Activated T-helper 17 cell treated with anti-CD3 and anti-CD28 coated beads, Interleukin-2, amount 50 U/mL, for 72 hours (primary cell): ENCODE results near the gene GALNT2. TPM values are rescaled to one million over a fixed set of nuclear protein-coding genes. Genes with fewer than 3 reads are reported as not detected.

Experiments
- ATAC-seq: fragments of 150-1000 bp; cut with Tn5 transposase; replicated peaks from 2 replicates; pipeline ENCODE4 v1.10.0; 2021; ENCODE audit warnings: mild to moderate bottlenecking, moderate library complexity
- H3K27ac Mint-ChIP-seq: one replicate; pipeline ENCODE4 v1.8.0; 2022; ENCODE audit warnings: mixed read lengths
- H3K27me3 Mint-ChIP-seq: one replicate; pipeline ENCODE4 v1.8.0; 2022; ENCODE audit warnings: mixed read lengths
- H3K36me3 Mint-ChIP-seq: one replicate; pipeline ENCODE4 v1.8.0; 2022; ENCODE audit warnings: low read depth, mild to moderate bottlenecking, mixed read lengths
- H3K4me1 Mint-ChIP-seq: one replicate; pipeline ENCODE4 v1.8.0; 2022; ENCODE audit warnings: mixed read lengths
- H3K4me3 Mint-ChIP-seq: one replicate; pipeline ENCODE4 v1.8.0; 2022; ENCODE audit warnings: mild to moderate bottlenecking, mixed read lengths
- H3K9me3 Mint-ChIP-seq: one replicate; pipeline ENCODE4 v1.8.0; 2022; ENCODE audit warnings: mixed read lengths
- total RNA-seq, 2 donors: library from RNA; stranded (reverse); gene quantifications; one replicate each; pipeline ENCODE4 v1.2.3, GENCODE V29; 2022

GALNT2 gene
- 10 to 100 TPM; 49.7 to 53.6 TPM for total RNA-seq

- H3K4me3 Mint-ChIP-seq: peak within 1 kb of the TSS; percentile 90
- H3K36me3 Mint-ChIP-seq: peaks cover 12% of the 10 kb centered on the region
- peak within 1 kb of the TSS; percentile 77 for H3K27ac Mint-ChIP-seq
- peak; percentile 90 for ATAC-seq
- peaks cover 3% of the 10 kb centered on the region for H3K9me3 Mint-ChIP-seq
- no peaks in the 10 kb centered on the region for H3K27me3 Mint-ChIP-seq
- peaks cover 23% of the 10 kb centered on the region for H3K4me1 Mint-ChIP-seq
These were observed at the start of gene GALNT2 for GRCh38 chr1:230066466-230067404. Gene GALNT2 (plus strand): TSS chr1:230067238. CDS start chr1:230067281, 43 bp downstream.

GRCh38 chr1:230020451-230020850, 46.6 kb upstream of the GALNT2 start:
- Mint-ChIP-seq H3K9me3 (peaks cover 6% of the 10 kb centered on the region), H3K27ac (no peak overlapping the region), H3K4me3 (no peak overlapping the region), H3K4me1 (no peaks in the 10 kb centered on the region), H3K36me3 (no peaks in the 10 kb centered on the region), H3K27me3 (peaks cover 12% of the 10 kb centered on the region)
- ATAC-seq: no peak

- ATAC-seq: no peak
- peaks cover 12% of the 10 kb centered on the region for H3K27me3 Mint-ChIP-seq
- peaks cover 11% of the 10 kb centered on the region for H3K9me3 Mint-ChIP-seq
- no peak overlapping the region for H3K4me3 Mint-ChIP-seq
- H3K4me1 Mint-ChIP-seq: no peaks in the 10 kb centered on the region
- no peak overlapping the region for H3K27ac Mint-ChIP-seq
- H3K36me3 Mint-ChIP-seq: no peaks in the 10 kb centered on the region
These were observed 44.2 kb upstream of the GALNT2 start for GRCh38 chr1:230022666-230023380.

- Mint-ChIP-seq H3K4me1 (peaks cover 4% of the 10 kb centered on the region), H3K9me3 (peaks cover 11% of the 10 kb centered on the region), H3K36me3 (no peaks in the 10 kb centered on the region), H3K4me3 (no peak overlapping the region), H3K27ac (no peak overlapping the region), H3K27me3 (peaks cover 5% of the 10 kb centered on the region)
- ATAC-seq: no peak
These were observed 41.4 kb upstream of the GALNT2 start for GRCh38 chr1:230025686-230026085.

- H3K9me3 Mint-ChIP-seq: peaks cover 11% of the 10 kb centered on the region
- peaks cover 5% of the 10 kb centered on the region for H3K27me3 Mint-ChIP-seq
- H3K27ac Mint-ChIP-seq: no peak overlapping the region
- H3K4me3 Mint-ChIP-seq: no peak overlapping the region
- H3K4me1 Mint-ChIP-seq: peaks cover 8% of the 10 kb centered on the region
- no peaks in the 10 kb centered on the region for H3K36me3 Mint-ChIP-seq
- ATAC-seq: no peak
These were observed 40.9 kb upstream of the GALNT2 start for GRCh38 chr1:230026139-230026538.

GRCh38 chr1:230026572-230026971, 40.5 kb upstream of the GALNT2 start:
- H3K27ac Mint-ChIP-seq: no peak overlapping the region
- H3K27me3 Mint-ChIP-seq: peaks cover 5% of the 10 kb centered on the region
- H3K4me3 Mint-ChIP-seq: no peak overlapping the region
- no peak for ATAC-seq
- peaks cover 10% of the 10 kb centered on the region for H3K4me1 Mint-ChIP-seq
- peaks cover 11% of the 10 kb centered on the region for H3K9me3 Mint-ChIP-seq
- no peaks in the 10 kb centered on the region for H3K36me3 Mint-ChIP-seq

- Mint-ChIP-seq H3K9me3 (peaks cover 11% of the 10 kb centered on the region), H3K4me3 (no peak overlapping the region), H3K27me3 (no peaks in the 10 kb centered on the region), H3K27ac (no peak overlapping the region), H3K4me1 (peaks cover 10% of the 10 kb centered on the region), H3K36me3 (no peaks in the 10 kb centered on the region)
- ATAC-seq: no peak
These were observed 38.3 kb upstream of the GALNT2 start for GRCh38 chr1:230028602-230029223.

GRCh38 chr1:230029244-230029941, 37.6 kb upstream of the GALNT2 start:
- H3K4me3 Mint-ChIP-seq: no peak overlapping the region
- no peaks in the 10 kb centered on the region for H3K36me3 Mint-ChIP-seq
- H3K27ac Mint-ChIP-seq: no peak overlapping the region
- no peak for ATAC-seq
- H3K4me1 Mint-ChIP-seq: peaks cover 10% of the 10 kb centered on the region
- H3K9me3 Mint-ChIP-seq: peaks cover 7% of the 10 kb centered on the region
- H3K27me3 Mint-ChIP-seq: no peaks in the 10 kb centered on the region

GRCh38 chr1:230030122-230030821, 36.8 kb upstream of the GALNT2 start:
- no peaks in the 10 kb centered on the region for H3K27me3 Mint-ChIP-seq
- peaks cover 10% of the 10 kb centered on the region for H3K4me1 Mint-ChIP-seq
- H3K4me3 Mint-ChIP-seq: no peak overlapping the region
- peak; percentile 21 for ATAC-seq
- H3K27ac Mint-ChIP-seq: no peak overlapping the region
- H3K9me3 Mint-ChIP-seq: peaks cover 6% of the 10 kb centered on the region
- no peaks in the 10 kb centered on the region for H3K36me3 Mint-ChIP-seq

GRCh38 chr1:230031131-230031530, 35.9 kb upstream of the GALNT2 start:
- Mint-ChIP-seq H3K4me3 (peak overlapping the region; percentile 5), H3K36me3 (no peaks in the 10 kb centered on the region), H3K27ac (peak overlapping the region; percentile 32), H3K9me3 (peaks cover under 1% of the 10 kb centered on the region), H3K27me3 (no peaks in the 10 kb centered on the region), H3K4me1 (peaks cover 10% of the 10 kb centered on the region)
- ATAC-seq: peak; percentile 95

GRCh38 chr1:230032516-230033281, 34.3 kb upstream of the GALNT2 start:
- no peaks in the 10 kb centered on the region for H3K36me3 Mint-ChIP-seq
- H3K27ac Mint-ChIP-seq: no peak overlapping the region
- H3K27me3 Mint-ChIP-seq: peaks cover 3% of the 10 kb centered on the region
- H3K4me1 Mint-ChIP-seq: peaks cover 10% of the 10 kb centered on the region
- no peak for ATAC-seq
- no peak overlapping the region for H3K4me3 Mint-ChIP-seq
- peaks cover 4% of the 10 kb centered on the region for H3K9me3 Mint-ChIP-seq

GRCh38 chr1:230037261-230037660, 29.8 kb upstream of the GALNT2 start:
- Mint-ChIP-seq H3K9me3 (peaks cover 7% of the 10 kb centered on the region), H3K36me3 (no peaks in the 10 kb centered on the region), H3K27ac (no peak overlapping the region), H3K4me3 (no peak overlapping the region), H3K4me1 (no peaks in the 10 kb centered on the region), H3K27me3 (peaks cover 17% of the 10 kb centered on the region)
- ATAC-seq: peak; percentile 82

- H3K27ac Mint-ChIP-seq: no peak overlapping the region
- H3K36me3 Mint-ChIP-seq: no peaks in the 10 kb centered on the region
- H3K9me3 Mint-ChIP-seq: peaks cover 7% of the 10 kb centered on the region
- ATAC-seq: no peak
- H3K4me3 Mint-ChIP-seq: no peak overlapping the region
- no peaks in the 10 kb centered on the region for H3K4me1 Mint-ChIP-seq
- H3K27me3 Mint-ChIP-seq: peaks cover 45% of the 10 kb centered on the region
These were observed 26.6 kb upstream of the GALNT2 start for GRCh38 chr1:230040440-230040839.
